Measurements from ENCODE around the gene UBE2J2.

Gene UBE2J2

DNA sequence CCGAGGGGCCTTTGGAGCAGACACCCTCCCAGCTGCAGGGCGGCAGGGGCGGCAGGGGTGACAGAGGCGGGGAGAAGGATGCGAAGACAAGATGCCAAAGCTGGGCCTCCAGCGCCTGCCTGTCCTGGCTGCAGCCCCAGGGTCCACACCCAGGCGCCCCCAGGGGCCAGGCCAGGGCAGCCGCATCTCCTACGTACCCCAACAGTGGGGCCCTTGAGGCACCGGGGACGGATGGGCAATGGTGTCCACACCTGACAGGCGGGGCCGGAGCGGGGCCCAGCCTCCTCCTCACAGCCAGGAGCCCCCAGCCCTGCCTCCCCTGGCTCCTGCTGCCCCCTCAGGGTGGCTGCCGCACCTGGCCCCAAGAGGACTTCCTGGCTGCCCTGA, 34.4 kb downstream of the UBE2J2 start:
- Histone ChIP-seq H3K4me1 (ENCODE audit: insufficient read depth, low read length, severe bottlenecking) (no peaks in the 10 kb centered on the region), H3K79me2 (ENCODE audit: insufficient read depth, low read length) (no peaks in the 10 kb centered on the region), H3K27me3 (ENCODE audit: insufficient read depth, low read length) (peaks cover 31% of the 10 kb centered on the region; the same call in 1 of the 2 replicates), H3F3A (ENCODE audit: insufficient read depth, low read length) (no peaks in the 10 kb centered on the region), H3K9me3 (ENCODE audit: low read length) (no peaks in the 10 kb centered on the region), H4K20me1 (ENCODE audit: insufficient read depth, low read length) (no peaks in the 10 kb centered on the region), H3K9me2 (ENCODE audit: low read depth, low read length) (no peaks in the 10 kb centered on the region), H3K27ac (ENCODE audit: low read depth, low read length, poor library complexity, severe bottlenecking) (no peak overlapping the region), H2AFZ (ENCODE audit: low read length) (no peak overlapping the region), H3K4me2 (ENCODE audit: low read length) (no peak overlapping the region), H3K4me3 (ENCODE audit: low read depth, low read length, poor library complexity, severe bottlenecking) (no peak overlapping the region), H3K36me3 (ENCODE audit: insufficient read depth, low read length) (peaks cover 10% of the 10 kb centered on the region; the same call in 1 of the 2 replicates), H3K9ac (ENCODE audit: low read length) (no peak overlapping the region)
- TF ChIP-seq CTCF (IDR thresholded peaks at IDR 0.05; ENCODE audit: low read length) (no peak), EZH2 (IDR thresholded peaks at IDR 0.05; ENCODE audit: borderline replicate concordance, low read length) (no peak)

DNA sequence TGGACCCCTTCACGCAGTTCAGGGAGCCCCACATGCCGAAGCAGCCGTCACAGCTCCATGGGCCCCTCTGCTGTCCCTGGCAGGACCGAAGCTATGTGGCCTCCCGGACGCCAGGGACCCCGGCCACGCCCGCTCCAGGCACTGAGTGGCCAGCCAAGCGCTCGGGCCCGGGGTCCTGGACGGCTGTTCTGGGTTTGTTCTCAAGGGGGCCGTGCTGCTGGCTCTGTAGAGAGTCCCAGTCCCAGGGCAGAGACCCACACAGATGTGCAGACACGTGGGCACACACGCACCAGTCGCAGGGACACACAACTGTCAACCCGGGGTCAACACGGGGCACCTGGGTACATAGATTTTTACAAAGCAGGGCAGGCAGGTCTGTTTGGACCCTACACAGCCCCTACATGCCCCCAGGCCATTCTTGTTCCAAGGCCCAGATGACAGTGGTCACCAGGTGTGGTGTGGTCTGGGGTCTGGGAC, 34.9 kb downstream of the UBE2J2 start:
- no peaks in the 10 kb centered on the region for H3K79me2 ChIP-seq (ENCODE audit: insufficient read depth, low read length)
- no peak for TF ChIP-seq EZH2 (IDR thresholded peaks at IDR 0.05; ENCODE audit: borderline replicate concordance, low read length)
- no peak for TF ChIP-seq CTCF (IDR thresholded peaks at IDR 0.05; ENCODE audit: low read length)
- H3K9me2 ChIP-seq (ENCODE audit: low read depth, low read length), result no peaks in the 10 kb centered on the region
- H3K27ac ChIP-seq (ENCODE audit: low read depth, low read length, poor library complexity, severe bottlenecking), result no peak overlapping the region
- no peak overlapping the region for H3K4me2 ChIP-seq (ENCODE audit: low read length)
- no peak overlapping the region for H3K9ac ChIP-seq (ENCODE audit: low read length)
- peaks cover 31% of the 10 kb centered on the region; the same call in 1 of the 2 replicates for H3K27me3 ChIP-seq (ENCODE audit: insufficient read depth, low read length)
- no peak overlapping the region for H3K4me3 ChIP-seq (ENCODE audit: low read depth, low read length, poor library complexity, severe bottlenecking)
- H3K36me3 ChIP-seq (ENCODE audit: insufficient read depth, low read length), result peaks cover 15% of the 10 kb centered on the region; the same call in 1 of the 2 replicates
- no peaks in the 10 kb centered on the region for H3F3A ChIP-seq (ENCODE audit: insufficient read depth, low read length)
- H2AFZ ChIP-seq (ENCODE audit: low read length), result no peak overlapping the region
- H4K20me1 ChIP-seq (ENCODE audit: insufficient read depth, low read length), result no peaks in the 10 kb centered on the region
- no peaks in the 10 kb centered on the region for H3K9me3 ChIP-seq (ENCODE audit: low read length)
- H3K4me1 ChIP-seq (ENCODE audit: insufficient read depth, low read length, severe bottlenecking), result peaks cover 2% of the 10 kb centered on the region

GRCh38 chr1:1237874-1238701, 35.6 kb downstream of the UBE2J2 start:
- Histone ChIP-seq H4K20me1 (ENCODE audit: insufficient read depth, low read length) (no peaks in the 10 kb centered on the region), H3K27ac (ENCODE audit: low read depth, low read length, poor library complexity, severe bottlenecking) (no peak overlapping the region), H3K9ac (ENCODE audit: low read length) (no peak overlapping the region), H3K4me1 (ENCODE audit: insufficient read depth, low read length, severe bottlenecking) (peaks cover 9% of the 10 kb centered on the region), H3K4me2 (ENCODE audit: low read length) (no peak overlapping the region), H2AFZ (ENCODE audit: low read length) (no peak overlapping the region), H3K9me3 (ENCODE audit: low read length) (no peaks in the 10 kb centered on the region), H3K36me3 (ENCODE audit: insufficient read depth, low read length) (peaks cover 20% of the 10 kb centered on the region; the same call in 1 of the 2 replicates), H3K27me3 (ENCODE audit: insufficient read depth, low read length) (peaks cover 31% of the 10 kb centered on the region; the same call in 1 of the 2 replicates), H3K9me2 (ENCODE audit: low read depth, low read length) (no peaks in the 10 kb centered on the region), H3F3A (ENCODE audit: insufficient read depth, low read length) (no peaks in the 10 kb centered on the region), H3K79me2 (ENCODE audit: insufficient read depth, low read length) (no peaks in the 10 kb centered on the region), H3K4me3 (ENCODE audit: low read depth, low read length, poor library complexity, severe bottlenecking) (no peak overlapping the region)
- TF ChIP-seq CTCF (IDR thresholded peaks at IDR 0.05; ENCODE audit: low read length) (no peak), EZH2 (IDR thresholded peaks at IDR 0.05; ENCODE audit: borderline replicate concordance, low read length) (no peak)
